ENCODE measurements around the gene SLCO3A1.

SLCO3A1 gene

DNA sequence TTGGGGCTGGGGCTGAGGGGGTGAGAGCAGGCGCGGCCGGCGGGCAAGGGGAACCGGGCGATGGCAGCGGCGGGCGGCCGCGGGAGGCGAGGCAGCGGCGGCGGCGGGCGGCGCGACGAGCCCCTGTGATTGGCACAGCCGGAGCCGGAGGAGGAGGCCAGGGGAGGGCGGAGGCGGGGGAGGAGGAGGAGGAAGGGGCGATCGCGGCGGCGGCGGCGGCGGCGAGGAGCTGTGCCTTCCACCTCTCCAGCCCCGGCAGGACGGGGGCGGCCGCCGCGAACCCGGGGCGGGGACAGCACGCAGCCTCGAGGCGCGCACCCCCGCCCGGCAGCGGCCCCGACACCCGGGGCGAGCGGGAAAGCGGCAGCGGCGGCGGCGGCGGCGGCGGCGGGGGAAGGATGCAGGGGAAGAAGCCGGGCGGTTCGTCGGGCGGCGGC, at the start of gene SLCO3A1:
Gene SLCO3A1, plus strand, starts transcription at position 198 of the 437 bp plus-strand sequence.
- peak; percentile 80 for DNase-seq (ENCODE audit: low spot score)

DNA sequence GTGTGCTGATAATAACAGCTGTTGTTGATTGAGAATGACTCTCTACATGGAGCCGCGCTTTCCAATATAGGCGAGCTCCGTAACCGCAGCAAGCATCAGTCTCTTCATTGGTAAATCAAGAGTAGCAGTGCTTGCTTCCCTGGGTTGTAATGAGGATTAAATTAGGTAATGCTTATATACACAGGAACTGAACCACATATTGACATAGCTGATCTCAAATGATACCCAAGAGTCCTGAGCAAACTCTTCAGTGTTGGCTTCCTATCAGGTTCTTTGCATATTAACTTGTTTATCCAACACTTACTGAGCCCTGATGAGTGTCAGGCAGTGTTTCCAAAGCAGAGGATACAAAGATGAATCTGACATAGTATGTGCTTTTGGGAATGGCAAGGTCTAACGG, 46.4 kb upstream of the SLCO3A1 start:
- no peak for DNase-seq (ENCODE audit: low spot score)

GRCh38 chr15:91813924-91814323, 39.6 kb upstream of the SLCO3A1 start:
- DNase-seq (ENCODE audit: low spot score), result no peak

GRCh38 chr15:91816942-91817341, 36.6 kb upstream of the SLCO3A1 start:
- DNase-seq (ENCODE audit: low spot score), result no peak

GRCh38 chr15:91821458-91821857, 32.0 kb upstream of the SLCO3A1 start:
- DNase-seq (ENCODE audit: low spot score), result no peak

GRCh38 chr15:91824256-91824655, 29.3 kb upstream of the SLCO3A1 start:
- DNase-seq (ENCODE audit: low spot score), result no peak

DNA sequence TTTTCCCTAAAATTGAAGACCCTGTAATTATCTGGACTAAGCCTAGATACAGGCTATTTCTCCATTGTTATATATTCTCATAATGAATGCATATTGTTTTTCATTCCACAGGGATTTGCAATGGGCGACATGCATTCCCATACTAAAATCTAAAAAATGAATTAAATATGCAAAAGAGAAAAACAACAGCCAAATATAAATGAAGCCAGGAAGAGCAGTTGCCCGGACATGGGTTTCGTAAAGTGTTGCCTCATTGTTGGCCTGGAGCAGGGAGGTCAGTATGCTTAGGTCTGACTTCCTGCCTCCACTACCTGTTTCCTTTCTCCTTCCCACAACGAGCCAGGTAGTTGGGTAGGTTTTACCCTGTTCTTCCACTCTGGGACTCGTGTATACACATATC, 27.1 kb upstream of the SLCO3A1 start:
- no peak for DNase-seq (ENCODE audit: low spot score)

- DNase-seq (ENCODE audit: low spot score), result no peak
These were observed 20.5 kb upstream of the SLCO3A1 start for GRCh38 chr15:91833056-91833455.

- DNase-seq (ENCODE audit: low spot score), result no peak
These were observed 13.6 kb upstream of the SLCO3A1 start for GRCh38 chr15:91839867-91840266.

- no peak for DNase-seq (ENCODE audit: low spot score)
These were observed 11.6 kb upstream of the SLCO3A1 start for GRCh38 chr15:91841861-91842260.

DNA sequence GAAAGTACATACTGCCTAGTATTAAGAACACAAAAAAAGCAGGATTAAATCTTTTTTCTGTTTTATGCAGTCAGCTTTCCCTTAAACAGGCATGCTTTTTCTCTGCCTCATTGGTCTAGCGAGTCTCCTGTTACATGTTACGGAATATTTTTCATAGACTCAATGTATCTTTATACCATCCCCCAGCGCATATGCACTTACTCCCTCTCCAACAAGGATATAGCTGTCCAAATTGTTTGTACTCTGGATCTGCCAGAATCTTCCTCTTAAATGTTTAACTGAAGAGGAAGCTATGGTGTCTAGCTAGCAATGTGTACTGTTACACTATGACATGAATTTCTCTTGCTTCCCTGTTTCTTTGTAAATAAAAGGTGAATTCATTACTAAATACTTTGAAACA, 9.2 kb upstream of the SLCO3A1 start:
- DNase-seq (ENCODE audit: low spot score), result no peak

- no peak for DNase-seq (ENCODE audit: low spot score)
These were observed 8.6 kb upstream of the SLCO3A1 start for GRCh38 chr15:91844928-91845327.

DNA sequence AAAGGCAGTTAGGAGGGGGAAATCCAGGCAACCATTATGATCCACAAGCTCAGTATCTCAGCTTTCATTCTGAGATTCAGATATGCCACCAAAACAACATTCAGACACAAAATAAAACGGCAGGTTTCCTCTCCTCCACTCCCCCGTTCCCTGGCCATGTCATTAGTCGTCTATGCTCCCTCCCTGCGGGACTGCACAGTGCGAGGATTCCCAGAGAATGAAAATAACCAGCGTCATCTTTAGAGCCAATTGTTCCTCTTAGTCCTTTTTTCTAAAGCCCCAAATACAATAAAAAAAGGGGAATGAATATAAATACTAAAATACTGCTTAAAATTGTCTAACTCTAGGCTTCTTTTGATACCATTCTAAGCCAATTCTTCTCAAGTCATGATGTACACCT, 7.8 kb upstream of the SLCO3A1 start:
- no peak for DNase-seq (ENCODE audit: low spot score)

GRCh38 chr15:91849180-91849579, 4.3 kb upstream of the SLCO3A1 start:
- DNase-seq (ENCODE audit: low spot score), result no peak

GRCh38 chr15:91849749-91850161, 3.8 kb upstream of the SLCO3A1 start:
- DNase-seq (ENCODE audit: low spot score), result peak; percentile 67

DNA sequence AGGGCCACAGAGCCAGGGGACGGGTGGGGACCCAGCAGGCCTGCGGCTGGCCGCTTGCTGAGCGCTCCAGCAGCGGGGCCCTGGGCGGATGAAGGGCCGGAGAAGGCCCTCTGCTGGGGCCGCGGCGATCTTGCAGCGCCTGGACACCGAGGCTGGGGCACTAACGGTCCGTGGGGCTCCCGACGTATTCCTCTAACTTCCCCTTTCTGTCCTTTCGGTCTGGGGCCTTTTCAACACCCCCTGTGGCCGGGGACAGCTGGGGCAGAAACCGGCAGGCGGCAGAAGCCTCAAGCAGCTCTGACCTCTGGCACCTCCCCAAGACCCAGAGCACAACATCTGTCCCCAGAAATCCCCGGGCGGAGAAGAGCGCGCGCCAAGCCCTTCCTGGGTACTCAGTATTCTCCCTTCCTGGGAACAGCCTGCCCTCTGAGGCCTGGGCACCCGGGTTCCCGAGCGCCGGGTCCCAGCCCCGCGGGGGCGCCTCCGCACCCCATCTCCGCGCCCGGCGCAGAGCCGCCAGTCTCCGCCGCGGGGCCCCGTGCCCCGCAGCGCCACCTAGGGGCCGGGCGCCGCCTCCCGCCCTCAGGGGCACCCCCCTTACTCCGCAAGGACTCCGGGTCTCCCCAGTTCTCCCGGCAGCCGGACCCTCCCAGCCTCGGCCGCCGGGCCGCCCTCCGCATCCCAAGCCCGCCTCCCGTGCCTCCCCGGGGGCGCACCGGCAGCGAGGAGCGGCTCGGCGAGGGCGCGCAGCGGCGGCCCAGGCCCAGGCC, 582 bp upstream of the SLCO3A1 start:
- DNase-seq (ENCODE audit: low spot score), result peak; percentile 87

- peak; percentile 43 for DNase-seq (ENCODE audit: low spot score)
These were observed 585 bp downstream of the SLCO3A1 start for GRCh38 chr15:91853948-91854638.

- DNase-seq (ENCODE audit: low spot score), result no peak
These were observed 1.1 kb downstream of the SLCO3A1 start for GRCh38 chr15:91854639-91854990.

- DNase-seq (ENCODE audit: low spot score), result no peak
These were observed 1.7 kb downstream of the SLCO3A1 start for GRCh38 chr15:91855241-91855640.

DNA sequence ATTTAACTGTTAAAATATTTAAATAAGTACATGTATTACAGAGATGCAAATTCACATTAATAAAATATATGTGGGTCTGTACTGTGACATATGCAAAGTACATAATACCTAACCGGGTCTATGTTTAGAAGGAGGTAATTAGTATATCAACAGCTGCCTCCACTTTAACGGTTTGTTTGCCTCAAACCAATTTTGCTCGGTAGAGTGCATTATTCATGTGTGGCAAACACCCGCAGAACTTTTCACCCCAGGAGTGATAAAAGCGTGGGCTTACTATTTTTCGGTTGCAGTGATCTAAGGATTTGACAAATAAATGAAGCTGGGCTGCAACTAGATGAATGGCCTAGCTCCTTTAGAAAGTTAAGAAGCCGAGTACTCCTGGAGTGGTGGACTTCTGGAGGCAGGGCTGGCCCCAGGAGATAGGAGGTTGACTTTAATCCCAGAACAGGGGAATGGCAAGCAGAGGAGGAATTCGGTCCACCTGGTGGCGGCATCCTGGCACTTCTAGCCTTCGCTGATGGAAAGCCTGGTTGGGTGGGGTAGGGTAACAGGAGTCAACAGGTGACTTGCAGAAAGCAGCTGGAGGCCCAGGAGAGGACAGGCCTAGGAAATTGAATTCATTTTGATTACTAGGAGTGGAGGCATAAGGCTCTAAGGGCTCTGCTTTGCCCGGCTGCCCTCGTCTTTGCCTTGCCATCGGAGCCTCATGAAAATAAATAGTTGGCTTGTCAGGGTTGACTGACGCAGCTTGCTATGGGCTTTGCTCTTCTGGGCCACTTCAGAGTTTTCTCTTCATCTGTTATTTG, 2.4 kb downstream of the SLCO3A1 start:
- no peak for DNase-seq (ENCODE audit: low spot score)

DNA sequence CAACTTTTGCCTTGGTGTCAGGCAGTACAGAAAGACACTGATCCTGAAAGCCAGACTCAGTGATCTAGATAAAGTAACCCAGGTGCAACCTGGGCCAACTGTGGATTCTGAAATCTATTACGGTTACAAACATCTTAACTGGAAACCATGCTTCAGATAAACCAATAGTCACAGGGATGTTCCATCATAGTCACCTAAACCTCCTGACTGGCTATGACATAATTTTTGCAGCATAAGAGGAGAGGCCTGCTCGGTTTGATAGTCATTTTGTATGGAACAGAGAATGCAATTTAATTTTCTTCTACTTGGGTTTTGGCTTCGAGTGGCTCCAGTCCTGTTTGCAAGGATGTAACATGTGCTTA, 3.7 kb downstream of the SLCO3A1 start:
- DNase-seq (ENCODE audit: low spot score), result no peak

DNA sequence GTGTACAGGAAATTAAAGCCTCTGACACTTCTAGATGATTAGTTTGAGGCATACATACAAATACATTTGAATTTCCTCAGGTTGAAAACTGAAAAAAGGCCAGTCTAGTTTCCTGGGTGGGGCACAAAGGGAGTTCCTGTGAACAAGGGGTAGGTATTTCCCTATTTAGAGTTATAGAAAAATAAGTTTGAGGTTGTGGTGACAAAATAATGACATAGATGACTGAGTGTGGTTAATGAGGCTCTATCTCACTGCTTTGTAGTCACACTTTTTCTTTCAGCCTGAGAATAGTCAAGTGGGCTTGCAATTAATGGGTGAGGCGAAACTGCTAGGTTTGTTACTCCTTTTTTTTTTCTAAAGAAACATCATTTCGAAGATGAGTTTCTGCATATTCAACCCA, 4.3 kb downstream of the SLCO3A1 start:
- no peak for DNase-seq (ENCODE audit: low spot score)

DNA sequence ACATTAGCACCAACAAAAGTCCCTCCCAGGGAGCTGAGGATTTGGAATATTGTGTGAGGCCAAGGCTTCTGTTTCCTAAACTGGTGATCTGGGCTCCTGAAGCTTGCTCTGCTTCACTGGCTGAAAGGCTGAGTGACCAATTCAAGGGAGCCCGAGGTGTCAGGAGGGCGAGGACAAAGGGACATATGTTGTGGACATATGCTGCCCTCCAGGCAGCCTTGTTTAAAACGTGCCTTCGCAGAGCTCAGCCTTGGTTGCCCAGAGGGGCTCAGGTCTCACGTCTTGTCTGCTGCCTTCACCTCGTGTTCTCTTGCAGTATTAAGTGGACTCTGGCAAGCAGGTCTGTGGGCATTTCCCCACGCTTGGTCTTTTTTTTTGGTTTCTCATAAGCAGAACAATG, 7.0 kb downstream of the SLCO3A1 start:
- no peak for DNase-seq (ENCODE audit: low spot score)

Data from hepatic stellate cell (primary cell).